Ishikawa (cell line): Measurements from ENCODE around the gene RBM20.

Experiments
- CEBPB ChIP-seq: IDR thresholded peaks from 2 replicates; pipeline ENCODE4 v1.6.1; 2012
- CREB1 ChIP-seq: IDR thresholded peaks from 2 replicates; pipeline ENCODE4 v1.6.1; 2012; ENCODE audit warnings: low read depth
- EP300 ChIP-seq: IDR thresholded peaks from 2 replicates; pipeline ENCODE4 v1.6.1; 2012; ENCODE audit warnings: borderline replicate concordance
- TAF1 ChIP-seq: IDR thresholded peaks from 2 replicates; pipeline ENCODE4 v1.6.1; 2012; ENCODE audit warnings: low read depth, mild to moderate bottlenecking

- TF ChIP-seq CREB1 (no peak), CEBPB (no peak), EP300 (no peak), TAF1 (no peak)
Observed at GRCh38 chr10:110706690-110707098, 62.6 kb downstream of the RBM20 start.
